ENCODE measurements around the gene ZBTB25.

ZBTB25 gene

GRCh38 chr14:64450255-64450654 is 53.4 kb downstream of the ZBTB25 start:
- peaks cover 32% of the 10 kb centered on the region for H3K36me3 Mint-ChIP-seq (ENCODE audit: low read depth)
- H3K27me3 Mint-ChIP-seq (ENCODE audit: low read depth): no peaks in the 10 kb centered on the region
- H3K4me3 Mint-ChIP-seq: no peak overlapping the region
- peaks cover 18% of the 10 kb centered on the region for H3K4me1 Mint-ChIP-seq (ENCODE audit: low read depth)
- H3K9me3 Mint-ChIP-seq: no peaks in the 10 kb centered on the region
- no peak overlapping the region for H3K27ac Mint-ChIP-seq

GRCh38 chr14:64447876-64448670 is 55.6 kb downstream of the ZBTB25 start:
- Mint-ChIP-seq H3K9me3 (no peaks in the 10 kb centered on the region), H3K27me3 (ENCODE audit: low read depth) (no peaks in the 10 kb centered on the region), H3K27ac (peak overlapping the region; percentile 63), H3K36me3 (ENCODE audit: low read depth) (peaks cover 37% of the 10 kb centered on the region), H3K4me3 (no peak overlapping the region), H3K4me1 (ENCODE audit: low read depth) (peaks cover 30% of the 10 kb centered on the region)

GRCh38 chr14:64444984-64445845 is 58.4 kb downstream of the ZBTB25 start:
- H3K27ac Mint-ChIP-seq: peak overlapping the region; percentile 91
- no peaks in the 10 kb centered on the region for H3K9me3 Mint-ChIP-seq
- H3K4me1 Mint-ChIP-seq (ENCODE audit: low read depth): peaks cover 28% of the 10 kb centered on the region
- H3K27me3 Mint-ChIP-seq (ENCODE audit: low read depth): no peaks in the 10 kb centered on the region
- H3K36me3 Mint-ChIP-seq (ENCODE audit: low read depth): peaks cover 37% of the 10 kb centered on the region
- H3K4me3 Mint-ChIP-seq: peak overlapping the region; percentile 65

- no peaks in the 10 kb centered on the region for H3K9me3 Mint-ChIP-seq
- H3K27me3 Mint-ChIP-seq (ENCODE audit: low read depth): no peaks in the 10 kb centered on the region
- peaks cover 29% of the 10 kb centered on the region for H3K4me1 Mint-ChIP-seq (ENCODE audit: low read depth)
- H3K4me3 Mint-ChIP-seq: no peak overlapping the region
- H3K27ac Mint-ChIP-seq: peak overlapping the region; percentile 91
- peaks cover 38% of the 10 kb centered on the region for H3K36me3 Mint-ChIP-seq (ENCODE audit: low read depth)
These were observed 59.5 kb downstream of the ZBTB25 start for GRCh38 chr14:64444140-64444539.

GRCh38 chr14:64442300-64442988 is 61.2 kb downstream of the ZBTB25 start:
- H3K27me3 Mint-ChIP-seq (ENCODE audit: low read depth): no peaks in the 10 kb centered on the region
- H3K27ac Mint-ChIP-seq: no peak overlapping the region
- peaks cover 33% of the 10 kb centered on the region for H3K4me1 Mint-ChIP-seq (ENCODE audit: low read depth)
- peaks cover 45% of the 10 kb centered on the region for H3K36me3 Mint-ChIP-seq (ENCODE audit: low read depth)
- H3K9me3 Mint-ChIP-seq: no peaks in the 10 kb centered on the region
- H3K4me3 Mint-ChIP-seq: no peak overlapping the region

- no peak overlapping the region for H3K4me3 Mint-ChIP-seq
- no peak overlapping the region for H3K27ac Mint-ChIP-seq
- no peaks in the 10 kb centered on the region for H3K9me3 Mint-ChIP-seq
- H3K36me3 Mint-ChIP-seq (ENCODE audit: low read depth): peaks cover 59% of the 10 kb centered on the region
- no peaks in the 10 kb centered on the region for H3K27me3 Mint-ChIP-seq (ENCODE audit: low read depth)
- peaks cover 30% of the 10 kb centered on the region for H3K4me1 Mint-ChIP-seq (ENCODE audit: low read depth)
These were observed 63.1 kb downstream of the ZBTB25 start for GRCh38 chr14:64440494-64440893.

- peaks cover 56% of the 10 kb centered on the region for H3K36me3 Mint-ChIP-seq (ENCODE audit: low read depth)
- H3K9me3 Mint-ChIP-seq: no peaks in the 10 kb centered on the region
- H3K27ac Mint-ChIP-seq: peak overlapping the region; percentile 43
- no peaks in the 10 kb centered on the region for H3K27me3 Mint-ChIP-seq (ENCODE audit: low read depth)
- peaks cover 16% of the 10 kb centered on the region for H3K4me1 Mint-ChIP-seq (ENCODE audit: low read depth)
- no peak overlapping the region for H3K4me3 Mint-ChIP-seq
These were observed 64.5 kb downstream of the ZBTB25 start for GRCh38 chr14:64439141-64439540.

- no peak overlapping the region for H3K4me3 Mint-ChIP-seq
These were observed 65.3 kb downstream of the ZBTB25 start for GRCh38 chr14:64438181-64438841.

GRCh38 chr14:64434528-64434927 is 69.1 kb downstream of the ZBTB25 start:
- peaks cover 49% of the 10 kb centered on the region for H3K36me3 Mint-ChIP-seq (ENCODE audit: low read depth)
- no peaks in the 10 kb centered on the region for H3K9me3 Mint-ChIP-seq
- peaks cover 15% of the 10 kb centered on the region for H3K4me1 Mint-ChIP-seq (ENCODE audit: low read depth)
- no peaks in the 10 kb centered on the region for H3K27me3 Mint-ChIP-seq (ENCODE audit: low read depth)
- no peak overlapping the region for H3K27ac Mint-ChIP-seq
- H3K4me3 Mint-ChIP-seq: no peak overlapping the region

More at GRCh38 chr14:64438181-64438841, 65.3 kb downstream of the ZBTB25 start:
- peaks cover 52% of the 10 kb centered on the region for H3K36me3 Mint-ChIP-seq (ENCODE audit: low read depth)
- no peaks in the 10 kb centered on the region for H3K27me3 Mint-ChIP-seq (ENCODE audit: low read depth)
- peak overlapping the region; percentile 64 for H3K27ac Mint-ChIP-seq
- no peaks in the 10 kb centered on the region for H3K9me3 Mint-ChIP-seq
- H3K4me1 Mint-ChIP-seq (ENCODE audit: low read depth): peaks cover 15% of the 10 kb centered on the region

- Mint-ChIP-seq H3K36me3 (ENCODE audit: low read depth) (peaks cover 56% of the 10 kb centered on the region), H3K4me1 (ENCODE audit: low read depth) (peaks cover 3% of the 10 kb centered on the region), H3K27me3 (ENCODE audit: low read depth) (no peaks in the 10 kb centered on the region), H3K9me3 (no peaks in the 10 kb centered on the region), H3K27ac (no peak overlapping the region), H3K4me3 (no peak overlapping the region)
These were observed 79.7 kb downstream of the ZBTB25 start for GRCh38 chr14:64423987-64424386.

GRCh38 chr14:64422756-64423155 is 80.9 kb downstream of the ZBTB25 start:
- H3K27ac Mint-ChIP-seq: peak overlapping the region; percentile 50
- peaks cover 3% of the 10 kb centered on the region for H3K4me1 Mint-ChIP-seq (ENCODE audit: low read depth)
- H3K9me3 Mint-ChIP-seq: no peaks in the 10 kb centered on the region
- H3K4me3 Mint-ChIP-seq: no peak overlapping the region
- H3K27me3 Mint-ChIP-seq (ENCODE audit: low read depth): no peaks in the 10 kb centered on the region
- H3K36me3 Mint-ChIP-seq (ENCODE audit: low read depth): peaks cover 56% of the 10 kb centered on the region

- no peak overlapping the region for H3K27ac Mint-ChIP-seq
- H3K9me3 Mint-ChIP-seq: no peaks in the 10 kb centered on the region
- no peak overlapping the region for H3K4me3 Mint-ChIP-seq
- H3K4me1 Mint-ChIP-seq (ENCODE audit: low read depth): peaks cover 3% of the 10 kb centered on the region
- H3K27me3 Mint-ChIP-seq (ENCODE audit: low read depth): no peaks in the 10 kb centered on the region
- H3K36me3 Mint-ChIP-seq (ENCODE audit: low read depth): peaks cover 55% of the 10 kb centered on the region
These were observed 81.6 kb downstream of the ZBTB25 start for GRCh38 chr14:64422005-64422404.

GRCh38 chr14:64421166-64421565 is 82.5 kb downstream of the ZBTB25 start:
- H3K4me1 Mint-ChIP-seq (ENCODE audit: low read depth): peaks cover 3% of the 10 kb centered on the region
- no peak overlapping the region for H3K4me3 Mint-ChIP-seq
- H3K27ac Mint-ChIP-seq: no peak overlapping the region
- H3K36me3 Mint-ChIP-seq (ENCODE audit: low read depth): peaks cover 54% of the 10 kb centered on the region
- H3K9me3 Mint-ChIP-seq: no peaks in the 10 kb centered on the region
- no peaks in the 10 kb centered on the region for H3K27me3 Mint-ChIP-seq (ENCODE audit: low read depth)

- Mint-ChIP-seq H3K27ac (no peak overlapping the region), H3K36me3 (ENCODE audit: low read depth) (peaks cover 45% of the 10 kb centered on the region), H3K27me3 (ENCODE audit: low read depth) (no peaks in the 10 kb centered on the region)
These were observed 84.6 kb downstream of the ZBTB25 start for GRCh38 chr14:64419003-64419402.

More at GRCh38 chr14:64419003-64419402, 84.6 kb downstream of the ZBTB25 start:
- Mint-ChIP-seq H3K9me3 (no peaks in the 10 kb centered on the region), H3K4me3 (no peak overlapping the region), H3K4me1 (ENCODE audit: low read depth) (peaks cover 7% of the 10 kb centered on the region)
